Naive thymus-derived CD8-positive, alpha-beta T cell (primary cell): ENCODE results near the gene DOCK8. TPM values are rescaled to one million over a fixed set of nuclear protein-coding genes. Genes with fewer than 3 reads are reported as not detected.
A peak's percentile ranks its signal among the peaks of the same experiment; 100 is the strongest.

Source experiments
- ATAC-seq, 2 donors: fragments of 150-1000 bp; cut with Tn5 transposase in 1 of 2; sonication (Bioruptor Pico), chemical (Tn5 transposase) in 1 of 2; 1 replicate in 1 of 2; 2 replicates in 1 of 2; pipeline ENCODE4 v1.10.0; 2021; ENCODE audit warnings: mild to moderate bottlenecking in 2 of 2, moderate library complexity in 2 of 2
- POLR2A ChIA-PET: fragments of 350-600 bp; sonication (Branson Sonifier 250); formaldehyde crosslinking; loops from one replicate; lab custom pipeline; 2021; ENCODE audit warnings: antibody characterized with exemption; lab: Charles Lee
- DNase-seq, 10 donors: peaks; one replicate each; pipeline versions ENCODE4 v3.0.0 to v3.0.0-alpha.2; 2020 to 2022
- H3K27ac Mint-ChIP-seq, 10 donors: one replicate each; pipeline ENCODE4 v1.8.0; 2020 to 2022; ENCODE audit warnings: mild to moderate bottlenecking in 10 of 10, mixed read lengths in 10 of 10, moderate library complexity in 4 of 10, inconsistent platforms in 1 of 10
- H3K27me3 Mint-ChIP-seq, 5 donors: one replicate each; pipeline ENCODE4 v1.8.0; 2021 to 2022; ENCODE audit warnings: mixed read lengths in 5 of 5
- H3K36me3 Mint-ChIP-seq, 3 donors: one replicate each; pipeline ENCODE4 v1.8.0; 2020 to 2022; ENCODE audit warnings: mixed read lengths in 3 of 3, mild to moderate bottlenecking in 2 of 3, inconsistent platforms in 1 of 3
- H3K4me1 Mint-ChIP-seq, 4 donors: one replicate each; pipeline ENCODE4 v1.8.0; 2021 to 2022; ENCODE audit warnings: mixed read lengths in 4 of 4
- H3K4me3 Mint-ChIP-seq, 10 donors: one replicate each; pipeline ENCODE4 v1.8.0; 2020 to 2022; ENCODE audit warnings: mild to moderate bottlenecking in 10 of 10, mixed read lengths in 10 of 10, moderate library complexity in 6 of 10, inconsistent platforms in 1 of 10
- H3K9me3 Mint-ChIP-seq, 9 donors: one replicate each; pipeline ENCODE4 v1.8.0; 2020 to 2022; ENCODE audit warnings: mixed read lengths in 9 of 9, mild to moderate bottlenecking in 3 of 9, inconsistent platforms in 1 of 9, moderate library complexity in 1 of 9
- polyA plus RNA-seq, 3 donors: library from polyadenylated mRNA; unstranded; fragments of 300-500 nt; fragmentation: Illumina TruSeq; gene quantifications; one replicate each; pipeline ENCODE4 v1.2.3, GENCODE V29; 2021
- total RNA-seq, 8 experiments: library from RNA in 2 of 8; stranded (reverse) in 2 of 8; gene quantifications; one replicate each; pipeline ENCODE4 v1.2.3 and lab custom pipeline; 2021 to 2026

The DOCK8 gene
- total and polyA plus RNA-seq, 5 experiments from 2014 or later = 41.5 to 224 (median 52.2) TPM

DNA sequence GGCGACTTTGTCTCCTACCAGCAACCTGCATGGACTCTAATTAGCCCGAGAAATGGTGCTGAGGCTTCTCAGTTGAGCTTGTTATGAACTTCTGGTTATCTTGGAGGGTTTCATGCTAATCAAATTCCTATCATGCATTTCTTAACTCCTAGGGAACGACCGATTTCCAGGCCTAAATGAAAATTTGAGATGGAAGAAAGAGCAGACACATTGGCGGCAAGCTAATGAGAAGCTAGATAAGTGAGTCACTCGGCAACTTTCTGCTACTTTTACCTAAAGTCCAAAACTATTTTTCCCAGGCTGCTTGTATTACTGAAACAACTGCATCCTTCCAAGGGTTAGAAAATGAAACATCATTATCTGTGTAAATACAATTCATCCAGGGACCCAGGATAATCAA lies 207.2 kb downstream of the DOCK8 start:
- DNase-seq (no peak), ATAC-seq (no peak)
- no peak overlapping the region for H3K4me3 Mint-ChIP-seq
- POLR2A ChIA-PET = no interaction called here
- H3K27ac Mint-ChIP-seq = peak overlapping the region in 2 of 10 donors; percentile 12 to 36
- no peaks in the 10 kb centered on the region for H3K27me3 Mint-ChIP-seq
- H3K4me1 Mint-ChIP-seq = peaks cover 0 to 5% (median 0%) of the 10 kb centered on the region in 4 donors
- peaks cover 4 to 92% (median 29%) of the 10 kb centered on the region in 3 donors for H3K36me3 Mint-ChIP-seq
- no peaks in the 10 kb centered on the region for H3K9me3 Mint-ChIP-seq

DNA sequence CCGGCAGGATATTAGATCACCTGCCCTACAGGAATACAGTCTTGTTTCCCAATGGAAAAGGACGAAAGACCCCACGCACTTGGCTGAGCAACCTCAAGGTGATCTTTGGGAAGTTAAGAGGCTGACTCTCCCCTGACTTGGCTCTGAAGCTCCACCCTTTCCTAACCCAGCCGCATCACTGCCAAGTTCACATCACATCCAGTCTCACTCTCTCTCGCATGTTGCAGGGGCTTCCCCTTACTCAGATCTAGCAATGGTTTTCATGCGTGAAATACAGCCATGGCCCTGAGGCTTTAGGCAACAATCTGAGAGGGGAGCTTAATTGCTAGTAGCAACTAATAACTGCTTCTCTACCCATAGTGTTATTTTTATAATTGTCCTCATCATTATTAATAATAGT lies 211.6 kb downstream of the DOCK8 start:
- peaks cover 6 to 95% (median 19%) of the 10 kb centered on the region in 3 donors for H3K36me3 Mint-ChIP-seq
- no peak for ATAC-seq

DNA sequence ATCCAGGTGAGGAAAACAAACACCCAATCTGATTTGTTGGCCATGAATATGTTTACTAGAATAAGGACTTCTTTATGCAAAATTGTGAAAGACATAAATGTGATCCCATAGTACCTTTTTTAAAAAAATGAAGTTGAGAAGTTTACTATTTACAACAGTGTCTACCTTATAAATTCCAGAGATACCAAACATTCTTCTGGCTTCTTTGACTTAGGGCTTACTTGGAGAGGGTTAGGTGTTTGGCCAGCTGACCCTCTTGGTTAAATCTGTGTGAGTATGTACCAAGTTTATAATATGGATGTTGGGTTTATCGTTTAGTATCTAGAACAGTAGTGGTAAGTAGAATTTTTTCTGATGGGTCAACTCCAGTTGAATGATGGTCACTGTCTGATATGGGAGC lies 212.3 kb downstream of the DOCK8 start:
- Mint-ChIP-seq H3K36me3 (peaks cover 6 to 95% (median 17%) of the 10 kb centered on the region in 3 donors), H3K9me3 (no peaks in the 10 kb centered on the region), H3K27me3 (no peaks in the 10 kb centered on the region), H3K4me3 (no peak overlapping the region), H3K27ac (peak overlapping the region in 1 of 10 donors; percentile 34), H3K4me1 (peaks cover 0 to 2% (median 0%) of the 10 kb centered on the region in 4 donors)
- ATAC-seq (no peak), DNase-seq (no peak)
- POLR2A ChIA-PET = no interaction called here

More for the DNA sequence above, 211.6 kb downstream of the DOCK8 start:
- no peak for DNase-seq
- H3K9me3 Mint-ChIP-seq = no peaks in the 10 kb centered on the region
- peak overlapping the region in 1 of 10 donors; percentile 32 for H3K27ac Mint-ChIP-seq
- H3K4me3 Mint-ChIP-seq = no peak overlapping the region
- H3K4me1 Mint-ChIP-seq = peaks cover 0 to 2% (median 0%) of the 10 kb centered on the region in 4 donors
- H3K27me3 Mint-ChIP-seq = no peaks in the 10 kb centered on the region
- POLR2A ChIA-PET = no interaction called here

DNA sequence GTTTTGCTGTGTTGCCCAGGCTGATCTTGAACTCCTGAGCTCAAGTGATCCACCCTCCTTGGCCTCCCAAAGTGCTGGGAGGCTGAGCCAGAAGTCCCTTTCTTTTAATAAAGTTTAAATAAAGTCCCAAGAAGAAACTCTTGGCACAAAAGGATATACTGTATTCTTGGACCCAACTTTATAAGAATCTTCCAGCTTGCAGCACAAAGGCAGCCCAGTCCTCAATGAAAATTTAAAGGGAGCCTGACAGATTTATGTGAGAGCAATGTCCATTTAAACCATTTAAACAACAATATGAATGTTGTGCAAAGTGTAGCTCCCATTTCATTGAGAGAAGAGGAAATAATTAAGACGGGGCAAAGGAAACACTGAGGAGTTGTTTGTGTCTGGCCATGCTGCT lies 217.0 kb downstream of the DOCK8 start:
- no peaks in the 10 kb centered on the region for H3K4me1 Mint-ChIP-seq
- H3K27ac Mint-ChIP-seq = peak overlapping the region in 1 of 10 donors; percentile 18
- H3K36me3 Mint-ChIP-seq = peaks cover 24 to 97% (median 29%) of the 10 kb centered on the region in 3 donors
- no peak overlapping the region for H3K4me3 Mint-ChIP-seq
- ATAC-seq (no peak), DNase-seq (no peak)
- no peaks in the 10 kb centered on the region for H3K27me3 Mint-ChIP-seq
- no peaks in the 10 kb centered on the region for H3K9me3 Mint-ChIP-seq
- POLR2A ChIA-PET = interaction anchor here (0.7 kb wide), 1 partner anchor 9 kb away, joined by 6 read pairs; no protein-coding TSS in a partner anchor

GRCh38 chr9:436482-436881 lies 221.8 kb downstream of the DOCK8 start:
- Mint-ChIP-seq H3K9me3 (no peaks in the 10 kb centered on the region), H3K27ac (no peak overlapping the region), H3K36me3 (peaks cover 22 to 97% (median 35%) of the 10 kb centered on the region in 3 donors), H3K4me3 (no peak overlapping the region), H3K4me1 (peaks cover 0 to 2% (median 0%) of the 10 kb centered on the region in 4 donors), H3K27me3 (no peaks in the 10 kb centered on the region)
- ATAC-seq (no peak), DNase-seq (no peak)
- POLR2A ChIA-PET = no interaction called here

- peaks cover 22 to 97% (median 35%) of the 10 kb centered on the region in 3 donors for H3K36me3 Mint-ChIP-seq
- no peak for DNase-seq
- peak overlapping the region in 6 of 10 donors; percentile 16 to 80 (median 60) for H3K27ac Mint-ChIP-seq
- no peaks in the 10 kb centered on the region for H3K9me3 Mint-ChIP-seq
- POLR2A ChIA-PET = no interaction called here
- no peak overlapping the region for H3K4me3 Mint-ChIP-seq
- ATAC-seq = no peak
- H3K27me3 Mint-ChIP-seq = no peaks in the 10 kb centered on the region
- H3K4me1 Mint-ChIP-seq = peaks cover 0 to 2% (median 0%) of the 10 kb centered on the region in 4 donors
These were observed 222.4 kb downstream of the DOCK8 start for GRCh38 chr9:437066-437465.

- POLR2A ChIA-PET = interaction anchor here (0.6 kb wide), 1 partner anchor 311 kb away, joined by 5 read pairs; no protein-coding TSS in a partner anchor
- no peak for ATAC-seq
- no peak for DNase-seq
- peak overlapping the region in 4 of 10 donors; percentile 22 to 80 (median 46) for H3K27ac Mint-ChIP-seq
- no peak overlapping the region for H3K4me3 Mint-ChIP-seq
- peaks cover 18 to 97% (median 34%) of the 10 kb centered on the region in 3 donors for H3K36me3 Mint-ChIP-seq
- H3K27me3 Mint-ChIP-seq = no peaks in the 10 kb centered on the region
- no peaks in the 10 kb centered on the region for H3K9me3 Mint-ChIP-seq
- peaks cover 0 to 2% (median 1%) of the 10 kb centered on the region in 4 donors for H3K4me1 Mint-ChIP-seq
These were observed 222.9 kb downstream of the DOCK8 start for GRCh38 chr9:437574-438001.

DNA sequence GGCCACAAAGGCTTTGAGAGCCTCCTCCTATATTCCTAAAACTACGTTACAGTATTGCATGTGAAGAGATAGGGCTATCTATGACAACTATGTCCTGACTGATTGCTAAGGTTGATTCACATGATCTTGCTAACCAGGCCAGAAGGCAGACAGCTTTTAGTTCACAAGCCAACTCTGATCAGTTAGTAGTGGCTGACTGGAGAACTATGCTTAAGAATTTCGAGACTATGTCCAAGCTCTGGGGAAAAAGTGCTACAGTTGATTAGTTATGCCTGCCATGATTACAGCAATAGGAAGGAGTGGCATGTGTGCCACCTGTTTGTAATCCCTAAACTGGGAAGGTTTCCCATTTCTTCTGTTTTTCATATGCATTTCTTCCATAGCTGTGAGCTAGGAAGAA lies 223.4 kb downstream of the DOCK8 start:
- peaks cover 13 to 97% (median 29%) of the 10 kb centered on the region in 3 donors for H3K36me3 Mint-ChIP-seq
- POLR2A ChIA-PET = interaction anchor here (0.6 kb wide), 1 partner anchor 310 kb away, joined by 5 read pairs; no protein-coding TSS in a partner anchor
- H3K4me3 Mint-ChIP-seq = no peak overlapping the region
- peak overlapping the region in 5 of 10 donors; percentile 3 to 30 (median 22) for H3K27ac Mint-ChIP-seq
- ATAC-seq (no peak), DNase-seq (no peak)
- no peaks in the 10 kb centered on the region for H3K9me3 Mint-ChIP-seq
- H3K4me1 Mint-ChIP-seq = peaks cover 0 to 2% (median 1%) of the 10 kb centered on the region in 4 donors
- no peaks in the 10 kb centered on the region for H3K27me3 Mint-ChIP-seq

- Mint-ChIP-seq H3K4me3 (no peak overlapping the region), H3K4me1 (peaks cover 0 to 2% (median 1%) of the 10 kb centered on the region in 4 donors), H3K9me3 (no peaks in the 10 kb centered on the region), H3K27ac (peak overlapping the region in 1 of 10 donors; percentile 32), H3K27me3 (no peaks in the 10 kb centered on the region), H3K36me3 (peaks cover 13 to 98% (median 29%) of the 10 kb centered on the region in 3 donors)
- ATAC-seq (no peak), DNase-seq (no peak)
- POLR2A ChIA-PET = no interaction called here
These were observed 224.5 kb downstream of the DOCK8 start for GRCh38 chr9:438961-439768.

DNA sequence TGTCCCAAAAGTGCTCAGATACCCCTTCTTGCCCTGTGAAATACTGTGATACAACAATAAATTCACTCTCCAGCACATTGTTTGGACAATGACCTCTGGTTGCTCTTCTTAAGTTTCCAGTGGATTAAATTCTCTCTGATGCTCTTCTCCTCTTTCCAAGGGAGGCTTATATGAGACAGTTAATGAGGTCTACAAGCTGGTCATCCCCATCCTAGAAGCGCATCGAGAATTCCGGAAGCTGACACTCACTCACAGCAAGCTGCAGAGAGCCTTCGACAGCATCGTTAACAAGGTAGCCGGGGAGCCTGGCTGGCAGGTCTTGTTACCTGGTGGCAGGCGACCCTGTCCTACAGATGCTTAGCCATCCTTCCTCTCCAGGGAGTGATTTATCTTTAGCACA lies 226.5 kb downstream of the DOCK8 start:
- Mint-ChIP-seq H3K36me3 (peaks cover 4 to 97% (median 41%) of the 10 kb centered on the region in 3 donors), H3K4me1 (peaks cover 2 to 10% (median 7%) of the 10 kb centered on the region in 4 donors), H3K27me3 (no peaks in the 10 kb centered on the region), H3K27ac (peak overlapping the region in 4 of 10 donors; percentile 4 to 57 (median 28)), H3K9me3 (no peaks in the 10 kb centered on the region), H3K4me3 (no peak overlapping the region)
- POLR2A ChIA-PET = no interaction called here
- DNase-seq = no peak
- ATAC-seq = no peak

DNA sequence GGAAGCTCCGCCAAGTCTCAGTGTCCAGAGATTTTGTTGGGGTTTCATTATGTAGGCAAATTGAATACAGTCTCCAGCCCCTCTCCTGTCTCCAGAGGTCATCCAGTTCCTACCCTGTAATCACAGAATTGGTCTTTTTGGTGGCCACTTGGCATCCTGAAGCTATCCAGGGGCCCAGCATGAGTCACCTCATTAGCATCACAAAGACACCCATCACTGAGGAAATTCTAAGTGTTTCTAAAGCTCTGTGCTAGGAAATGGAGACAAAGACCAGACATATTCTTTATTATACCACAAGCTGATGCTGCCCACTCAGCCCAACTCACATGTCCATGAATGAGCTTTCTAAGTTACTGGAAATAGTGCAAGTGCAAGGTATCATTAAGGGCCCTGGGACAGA lies 229.9 kb downstream of the DOCK8 start:
- peak overlapping the region in 4 of 10 donors; percentile 20 to 62 (median 38) for H3K27ac Mint-ChIP-seq
- POLR2A ChIA-PET = no interaction called here
- ATAC-seq (no peak), DNase-seq (no peak)
- H3K4me3 Mint-ChIP-seq = no peak overlapping the region
- peaks cover 4 to 86% (median 39%) of the 10 kb centered on the region in 3 donors for H3K36me3 Mint-ChIP-seq
- peaks cover 8 to 30% (median 25%) of the 10 kb centered on the region in 4 donors for H3K4me1 Mint-ChIP-seq
- H3K9me3 Mint-ChIP-seq = no peaks in the 10 kb centered on the region
- no peaks in the 10 kb centered on the region for H3K27me3 Mint-ChIP-seq

DNA sequence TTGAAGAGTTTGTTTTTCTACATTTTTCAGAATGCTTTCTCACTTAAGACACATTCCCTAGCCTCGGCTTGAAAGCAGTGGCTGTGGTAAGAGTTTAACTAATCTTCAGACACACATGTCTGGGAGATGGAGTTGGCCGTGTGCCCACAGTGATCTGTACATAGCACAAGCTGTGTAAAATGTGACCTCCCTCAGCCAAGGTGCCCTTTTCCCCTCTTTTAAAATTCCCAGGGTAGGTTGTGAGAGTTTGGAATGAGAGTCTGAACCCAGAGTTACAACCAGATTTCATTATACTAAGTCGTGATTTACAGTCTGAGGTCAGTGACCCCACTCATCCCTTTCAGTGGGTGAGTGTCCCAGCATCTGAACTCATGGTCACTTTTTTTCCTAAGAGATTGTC lies 230.4 kb downstream of the DOCK8 start:
- Mint-ChIP-seq H3K4me3 (no peak overlapping the region), H3K27me3 (no peaks in the 10 kb centered on the region), H3K9me3 (no peaks in the 10 kb centered on the region), H3K36me3 (peaks cover 4 to 85% (median 40%) of the 10 kb centered on the region in 3 donors), H3K27ac (peak overlapping the region in 3 of 10 donors; percentile 41 to 73 (median 66)), H3K4me1 (peaks cover 8 to 30% (median 25%) of the 10 kb centered on the region in 4 donors)
- no peak for ATAC-seq
- DNase-seq = no peak
- POLR2A ChIA-PET = no interaction called here
